Activated CD4-positive, alpha-beta T cell treated with anti-CD3 and anti-CD28 coated beads, Interleukin-2, amount 50 U/mL, for 48 hours (primary cell): ENCODE results near the gene GAREM1.
"Not testable (repeated sequence)": the region's sequence is repeated elsewhere in the genome, so short reads cannot be mapped to it uniquely, and the experiment has no call there.

Experiments used
- DNase-seq, 2 experiments: peaks; one replicate each; pipeline ENCODE4 v3.0.0-alpha.2; 2020

Gene GAREM1

DNA sequence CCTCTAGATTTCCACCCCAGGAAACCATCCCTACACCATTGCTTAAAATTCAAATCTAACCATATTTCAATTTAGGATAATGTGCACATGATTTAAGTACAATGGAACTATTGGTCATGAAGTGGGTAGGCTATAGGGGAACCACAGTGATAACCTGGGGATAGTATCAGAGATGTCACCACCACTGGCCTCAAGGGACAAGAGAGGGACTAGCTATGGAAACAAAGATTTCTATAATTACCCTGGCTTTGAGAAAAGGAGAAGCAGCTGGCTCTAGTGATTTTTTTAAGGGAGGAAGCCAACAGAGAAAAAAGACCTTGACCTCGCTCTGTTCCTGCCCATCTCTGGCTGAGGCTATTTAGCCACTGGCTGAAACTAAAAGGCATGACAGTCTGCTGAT lies 148.9 kb downstream of the GAREM1 start:
- no peak for DNase-seq

DNA sequence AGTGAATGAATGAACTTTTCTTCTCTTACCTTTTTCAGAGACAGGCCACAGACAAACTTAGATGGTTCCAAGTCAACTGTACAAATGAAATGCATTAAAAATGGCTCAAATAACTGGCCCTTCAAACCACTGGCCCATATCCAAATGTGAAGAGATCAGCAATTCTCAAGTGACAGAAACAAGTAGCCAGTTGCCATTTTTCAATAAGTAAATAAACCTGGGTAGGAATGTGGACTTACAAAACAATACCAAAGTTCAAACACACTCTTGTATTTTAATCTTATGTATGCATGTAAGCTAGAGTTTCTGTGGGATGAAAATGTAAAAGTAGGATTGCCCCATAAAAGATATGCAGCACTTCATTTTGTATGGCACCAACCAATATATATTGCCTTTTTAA lies 151.6 kb downstream of the GAREM1 start:
- no peak for DNase-seq

DNA sequence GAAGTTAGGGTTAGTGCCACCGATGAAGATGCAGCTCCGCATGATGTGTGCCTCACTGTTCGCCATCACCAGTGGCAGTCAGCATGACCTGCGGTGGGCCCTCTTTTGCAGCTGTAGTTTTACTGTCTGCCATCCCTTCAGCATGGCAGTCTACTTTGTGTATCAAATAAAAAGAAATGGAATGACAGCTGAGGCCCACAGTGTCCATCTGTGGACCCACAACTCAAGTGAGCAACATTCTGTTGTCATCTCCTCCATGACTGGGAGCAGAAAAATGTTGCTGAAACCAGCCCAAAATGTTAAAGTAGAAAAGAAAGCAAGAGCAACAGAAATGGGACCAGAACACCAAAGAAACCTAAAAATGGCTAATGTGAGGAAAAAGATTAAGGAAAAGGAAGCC lies 152.1 kb downstream of the GAREM1 start:
- DNase-seq, result no peak

DNA sequence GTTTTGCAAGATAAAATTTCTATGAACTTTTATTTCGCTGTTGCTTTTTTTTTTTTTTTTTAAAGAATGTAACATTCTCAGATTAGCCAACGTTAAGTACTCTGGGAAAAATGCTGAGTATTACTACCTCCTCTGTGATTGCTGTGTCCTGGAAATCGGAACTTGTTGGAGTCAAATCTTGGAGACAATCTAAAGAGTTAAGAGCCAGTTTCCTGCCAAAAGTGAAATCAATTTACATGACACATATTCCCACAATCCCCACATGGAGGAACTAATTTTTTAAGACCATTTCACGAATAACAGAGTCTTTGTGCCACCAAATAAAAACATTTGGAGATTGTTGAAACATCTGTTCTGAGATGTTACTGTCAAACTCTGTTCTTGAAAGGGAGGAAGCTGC lies 153.0 kb downstream of the GAREM1 start:
- no peak for DNase-seq

DNA sequence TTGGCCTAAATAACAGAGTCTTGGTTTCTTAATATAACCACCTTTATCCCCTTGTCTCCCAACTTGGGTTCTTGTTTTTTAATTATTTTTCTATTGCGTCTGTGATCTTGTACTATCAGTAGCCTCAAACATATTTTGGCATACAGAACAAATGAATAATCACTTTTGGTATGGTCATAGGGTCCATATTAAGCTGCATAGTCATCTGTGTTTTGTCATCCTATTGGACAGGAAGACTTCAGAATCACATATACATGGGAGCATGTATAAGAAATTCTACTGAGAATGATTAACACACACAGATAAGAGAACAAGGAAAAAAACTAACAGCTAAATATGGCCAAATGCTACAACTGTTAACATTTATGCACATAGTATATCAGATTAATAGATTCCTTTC lies 154.8 kb downstream of the GAREM1 start:
- DNase-seq, result no peak

DNA sequence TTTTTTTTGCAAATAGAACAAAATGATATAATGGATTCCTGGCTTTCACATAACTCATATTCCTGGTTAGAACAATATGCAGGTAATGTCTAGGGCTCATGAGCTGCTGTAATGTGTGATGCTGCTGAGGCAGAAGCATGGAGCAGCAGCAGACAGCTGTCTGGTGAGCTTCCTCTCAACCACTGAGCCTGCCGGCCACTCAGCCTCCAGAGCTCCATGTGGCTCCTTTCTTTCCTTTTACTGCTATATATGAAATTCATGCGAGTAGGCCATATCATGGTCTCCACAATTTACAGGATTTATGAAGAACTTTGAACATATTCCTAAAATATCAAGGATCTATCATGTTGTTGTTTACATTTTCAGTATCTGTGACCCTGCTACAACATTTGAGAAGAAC lies 159.9 kb downstream of the GAREM1 start:
- DNase-seq, result no peak

DNA sequence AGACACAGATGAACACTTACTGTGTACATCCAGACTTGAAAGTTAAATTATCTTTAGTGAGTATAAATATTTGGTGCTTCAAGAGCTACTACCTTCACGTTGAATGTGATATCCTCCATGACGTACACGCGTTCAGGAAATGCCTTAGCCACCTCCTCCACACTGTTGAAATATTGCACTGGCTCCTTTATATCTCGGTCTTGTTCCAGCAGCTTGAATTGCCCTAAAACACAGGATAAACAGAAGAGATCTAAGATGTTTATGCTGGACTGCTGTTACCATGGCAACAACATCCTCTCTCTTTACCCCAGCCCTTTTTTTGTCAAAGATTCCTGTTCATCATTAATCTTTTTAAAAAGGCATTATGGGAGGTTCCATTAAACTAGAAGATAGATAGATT lies 160.6 kb downstream of the GAREM1 start:
- no peak for DNase-seq

DNA sequence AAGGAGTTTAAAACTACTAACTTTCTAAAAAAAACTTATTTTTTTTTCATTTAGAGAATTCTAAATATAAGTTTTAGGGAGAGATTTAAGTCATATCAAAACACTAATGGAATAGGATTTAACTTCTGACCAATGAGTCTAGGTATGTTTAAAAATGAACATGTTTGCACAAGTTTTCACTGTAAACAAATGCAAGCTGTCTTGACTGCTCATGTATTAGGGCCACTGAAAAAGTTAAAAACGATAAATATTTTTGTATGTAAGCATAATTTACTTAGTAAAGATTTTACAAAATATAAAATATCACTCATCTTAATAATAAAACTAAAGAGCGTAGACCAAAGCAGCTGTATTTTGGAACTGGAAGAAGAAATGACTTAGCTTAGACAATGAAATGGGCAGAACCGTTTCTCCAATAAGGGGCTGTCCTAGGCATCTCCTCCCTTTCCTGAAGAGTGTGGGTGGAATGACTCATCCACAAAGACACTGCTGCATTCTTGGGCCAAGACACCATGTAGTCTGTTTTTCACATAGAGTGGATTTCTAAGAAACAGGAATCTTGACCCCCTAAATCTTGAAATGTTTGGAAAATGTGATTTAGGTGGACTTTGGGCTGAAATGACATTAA lies 162.1 kb downstream of the GAREM1 start:
- DNase-seq, result no peak

DNA sequence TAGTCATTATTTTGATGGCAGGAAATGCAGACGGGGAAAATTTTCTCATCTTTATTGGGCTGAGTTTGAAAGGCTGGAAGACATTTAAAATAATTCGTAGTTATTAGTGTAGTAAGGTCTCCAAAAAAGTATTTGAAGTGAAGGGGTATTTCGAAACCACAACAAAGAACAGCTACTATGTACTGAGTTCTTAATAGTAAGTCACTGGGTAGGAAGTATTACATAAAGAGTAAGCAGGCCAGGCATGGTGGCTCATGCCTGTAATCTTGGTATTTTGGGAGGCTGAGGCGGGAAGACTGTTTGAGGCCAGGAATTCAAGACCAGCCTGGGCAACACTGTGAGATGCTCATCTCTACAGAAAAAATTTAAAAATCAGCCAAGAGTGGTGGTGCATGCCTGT lies 167.3 kb downstream of the GAREM1 start:
- DNase-seq, result no peak

DNA sequence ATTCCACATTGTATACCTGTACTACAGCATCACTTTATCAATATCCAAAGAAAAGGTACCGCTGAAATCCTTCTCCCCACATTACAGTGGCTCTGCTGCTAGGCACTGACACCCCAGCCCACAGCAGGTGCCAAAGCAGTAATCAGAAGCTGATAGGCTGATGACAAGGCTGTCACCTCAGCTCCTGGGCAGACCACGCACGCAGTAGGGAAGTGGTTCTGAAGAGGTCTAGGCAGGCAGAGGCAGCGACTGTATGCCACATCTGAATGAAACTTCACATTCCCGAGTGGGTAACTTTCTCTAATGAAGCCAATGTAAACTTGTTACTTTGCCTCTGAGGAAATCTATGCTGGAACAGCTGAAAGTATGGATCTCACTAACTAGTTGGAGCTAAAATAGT lies 167.9 kb downstream of the GAREM1 start:
- DNase-seq, result no peak

DNA sequence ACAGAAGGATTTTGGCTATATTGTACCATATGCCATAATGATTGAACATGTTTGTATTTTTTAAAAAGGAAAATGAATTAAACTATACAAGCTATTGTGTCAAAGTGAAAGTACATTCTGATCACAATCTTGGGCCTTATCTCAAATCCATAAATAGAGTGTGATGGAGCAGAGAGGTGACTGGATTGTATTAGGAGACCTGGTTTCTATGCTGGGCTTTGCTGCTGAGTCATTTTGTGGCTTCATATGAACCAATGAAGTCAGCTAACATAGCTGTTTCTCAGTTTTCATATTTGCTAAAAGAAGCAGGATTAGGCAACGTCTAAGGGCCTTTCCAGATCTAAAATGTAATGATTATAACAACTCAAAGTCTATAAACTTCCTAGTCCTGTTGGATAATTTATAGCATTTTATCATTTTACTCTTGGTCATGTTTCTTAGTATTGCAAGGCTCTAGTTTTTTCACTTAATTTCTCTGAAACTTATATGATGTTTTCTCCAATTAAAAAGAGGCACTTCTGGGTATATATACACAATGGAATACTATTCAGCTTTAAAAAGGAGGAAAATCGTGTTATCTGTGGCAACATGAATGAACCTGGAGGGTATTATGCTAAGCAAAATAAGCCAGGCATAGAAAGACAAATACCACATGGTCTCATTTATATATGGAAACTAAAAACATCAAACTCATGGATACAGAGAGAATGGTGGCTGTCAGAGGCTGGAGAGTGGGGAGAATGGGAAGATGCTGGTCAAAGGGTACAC lies 168.5 kb downstream of the GAREM1 start:
- DNase-seq, result no peak

DNA sequence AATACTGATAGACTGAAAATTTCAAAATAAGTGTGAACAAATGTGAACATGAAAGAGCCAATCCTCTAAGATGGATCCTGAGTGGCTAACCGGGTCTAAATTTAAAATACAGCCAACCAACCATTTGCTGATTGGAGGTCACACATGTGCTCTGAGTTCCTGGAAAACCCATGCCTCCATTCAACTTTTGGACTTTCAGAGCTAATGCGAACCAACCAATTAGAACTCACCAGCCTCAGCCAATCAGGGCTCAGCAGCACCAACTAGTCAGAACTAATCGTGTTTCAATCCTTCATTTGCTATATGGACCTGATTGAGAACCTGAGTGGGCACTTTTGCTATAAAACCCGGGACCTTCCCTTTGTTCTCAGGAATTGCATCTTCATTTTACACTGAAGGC lies 169.3 kb downstream of the GAREM1 start:
- DNase-seq, result no peak

DNA sequence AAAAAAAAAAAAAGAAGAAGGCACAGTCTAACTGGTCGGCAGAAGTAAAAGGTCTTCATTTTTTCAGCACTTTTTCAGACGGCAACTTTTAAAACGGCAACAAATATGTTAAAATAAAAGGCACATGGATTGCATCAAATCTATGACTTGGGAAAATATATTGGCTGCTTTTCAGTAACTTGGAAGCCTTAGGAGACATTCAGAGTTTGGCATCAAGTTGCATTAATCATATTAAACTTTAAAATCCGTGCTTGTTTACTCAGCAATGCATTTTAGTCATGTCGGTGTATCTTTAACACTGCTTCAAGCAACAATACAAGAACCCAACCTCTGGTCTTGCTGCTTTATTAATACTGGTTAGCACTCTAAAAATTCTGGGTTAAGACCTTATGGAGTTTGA lies 169.8 kb downstream of the GAREM1 start:
- no peak for DNase-seq

DNA sequence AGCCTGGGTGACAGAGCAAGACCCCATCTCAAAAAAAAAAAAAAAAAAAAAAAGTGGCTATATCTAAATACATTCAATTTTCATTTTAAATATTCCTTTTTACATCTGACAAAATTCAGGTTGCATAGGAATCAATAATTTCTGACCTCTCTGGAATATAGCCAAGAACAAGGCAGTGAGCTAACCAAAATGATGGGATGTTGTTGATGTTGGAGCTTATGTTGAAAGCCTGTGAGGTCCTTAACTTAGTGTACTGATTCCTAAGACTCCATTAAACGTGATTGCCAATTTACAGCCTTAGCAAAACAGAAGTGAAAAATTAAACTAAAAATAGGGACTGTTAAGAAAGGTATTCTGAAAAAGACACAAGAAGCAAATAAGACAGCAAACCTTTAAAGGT lies 171.2 kb downstream of the GAREM1 start:
- DNase-seq, result no peak

DNA sequence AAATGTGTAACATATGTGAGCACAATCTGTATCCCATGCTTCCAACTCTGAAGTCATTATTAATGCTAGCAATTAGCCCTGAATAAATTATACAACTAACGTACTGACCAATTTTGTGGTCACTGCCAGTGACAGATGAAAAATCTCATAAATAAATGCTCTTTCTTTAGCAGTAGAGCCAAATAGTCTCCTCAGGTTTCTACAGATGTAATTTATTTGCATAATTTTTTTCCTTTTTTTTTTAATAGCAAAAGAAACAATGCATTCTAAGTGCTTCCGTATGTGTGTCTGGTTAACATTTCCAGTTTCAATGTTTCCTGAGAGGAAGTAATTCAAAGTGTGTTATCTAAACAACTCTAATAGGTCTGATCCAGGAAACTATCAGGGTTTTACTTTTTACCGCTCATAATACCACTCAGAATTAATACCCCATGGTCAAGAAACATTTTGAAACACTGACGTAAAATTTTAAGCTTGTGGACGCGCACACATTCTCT lies 172.5 kb downstream of the GAREM1 start:
- no peak for DNase-seq

DNA sequence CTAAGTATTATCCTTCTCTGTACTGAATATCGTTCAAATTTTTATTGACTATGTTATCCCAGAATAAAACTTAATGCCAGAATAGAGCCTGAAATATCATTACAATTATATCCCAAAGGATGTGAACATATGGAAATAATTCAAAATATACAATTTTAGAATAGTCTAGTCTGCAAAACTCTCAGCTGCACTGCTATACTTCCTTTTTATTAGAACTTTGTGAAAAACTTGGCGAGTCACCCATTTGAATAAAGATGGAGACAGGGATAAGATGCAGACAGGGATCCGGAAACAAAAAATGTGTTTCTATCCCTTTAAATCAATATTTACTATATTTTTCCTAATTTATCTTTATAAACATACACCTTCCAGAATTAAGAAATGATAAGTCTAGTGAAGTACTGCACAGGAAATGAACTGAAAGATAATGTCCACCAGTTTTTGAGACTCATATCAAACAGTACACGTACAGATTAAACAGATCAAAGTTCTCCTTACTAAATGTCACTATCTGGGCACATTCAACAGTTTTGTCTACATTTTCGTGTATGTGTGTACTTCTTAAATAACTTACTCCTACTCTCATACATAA lies 173.0 kb downstream of the GAREM1 start:
- no peak for DNase-seq

DNA sequence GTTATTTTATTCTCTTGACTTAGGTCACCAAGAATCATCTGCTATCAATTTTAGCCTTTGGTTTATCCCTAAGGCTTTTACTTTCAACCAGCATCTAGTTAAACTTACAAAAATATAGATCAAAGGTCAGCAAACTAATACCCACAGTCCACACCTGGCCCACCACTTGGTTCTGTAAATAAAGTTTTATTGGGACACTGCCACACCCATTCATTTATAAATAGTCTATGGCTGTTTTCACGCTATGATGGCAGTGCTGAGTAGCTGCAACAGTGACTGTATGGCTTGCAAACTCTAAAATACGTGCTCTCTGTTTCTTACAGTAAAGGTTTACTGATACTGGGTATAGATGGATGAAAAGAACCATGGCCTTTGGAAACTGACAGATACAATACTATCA lies 173.8 kb downstream of the GAREM1 start:
- DNase-seq, result no peak

DNA sequence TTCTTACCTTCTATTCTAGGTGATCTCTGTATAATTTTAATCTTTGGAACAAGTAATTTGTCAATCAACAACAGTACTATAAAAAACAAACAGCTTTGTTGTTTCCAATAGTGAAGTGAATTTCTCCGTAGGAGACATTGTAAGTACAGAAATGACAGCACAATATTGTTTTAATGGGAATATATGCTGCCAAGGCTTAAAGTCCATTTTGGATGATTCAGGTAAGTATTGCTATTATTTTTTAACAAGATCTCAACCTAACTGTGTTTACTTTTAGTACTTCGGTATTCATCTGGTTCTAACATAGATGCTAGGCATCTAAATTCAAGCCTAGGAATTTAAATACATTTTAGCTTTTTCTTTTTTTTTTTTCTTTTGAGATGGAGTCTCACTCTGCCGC lies 175.1 kb downstream of the GAREM1 start:
- no peak for DNase-seq

DNA sequence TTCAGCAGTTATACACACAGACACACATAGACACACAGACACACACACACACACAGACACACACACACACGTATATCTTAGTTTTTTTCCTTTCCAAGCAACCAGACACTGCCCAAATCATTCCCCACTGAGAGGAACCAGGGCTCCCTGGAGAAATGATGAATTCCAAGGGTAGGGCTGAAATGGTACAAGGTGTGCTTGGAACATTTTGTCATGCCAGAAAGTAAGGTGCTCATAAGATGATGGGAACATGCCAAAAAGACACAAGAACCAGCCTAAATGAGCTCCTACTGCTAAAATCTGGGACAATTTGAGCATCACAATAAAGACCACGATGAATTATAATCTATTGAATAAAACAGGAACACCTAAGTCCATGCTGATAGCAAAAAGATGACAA lies 177.6 kb downstream of the GAREM1 start:
- no peak for DNase-seq

DNA sequence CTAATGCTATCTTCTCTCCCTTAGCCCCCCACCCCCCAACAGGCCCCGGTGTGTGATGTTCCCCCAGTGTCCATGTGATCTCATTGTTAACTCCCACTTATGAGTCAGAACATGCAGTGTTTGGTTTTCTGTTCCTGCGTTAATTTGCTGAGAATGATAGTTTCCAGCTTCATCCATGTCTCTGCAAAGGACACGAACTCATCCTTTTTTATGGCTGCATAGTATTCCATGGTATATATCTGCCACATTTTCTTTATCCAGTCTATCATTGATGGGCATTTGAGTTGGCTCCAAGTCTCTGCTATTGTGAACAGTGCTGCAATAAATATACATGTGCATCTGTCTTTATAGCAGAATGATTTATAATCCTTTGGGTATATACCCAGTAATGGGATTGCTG lies 179.1 kb downstream of the GAREM1 start:
- not testable (repeated sequence) for DNase-seq

DNA sequence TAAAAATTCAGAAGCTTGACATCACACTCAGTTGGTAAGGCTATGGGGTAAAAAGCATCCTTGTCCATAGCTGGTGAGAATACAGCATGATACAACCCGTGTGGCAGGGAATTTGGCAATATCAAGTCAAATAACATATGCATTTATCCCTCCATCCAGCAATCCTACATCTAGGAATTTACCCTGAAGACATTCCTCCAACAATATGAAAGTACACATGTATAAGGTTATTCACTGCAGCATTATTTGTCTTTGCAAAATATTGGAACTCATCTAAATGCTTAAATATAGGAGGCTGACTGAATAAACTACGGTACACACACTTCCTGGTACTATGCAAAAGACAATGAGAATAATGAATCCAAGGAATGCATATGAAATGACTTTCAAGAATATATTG lies 179.9 kb downstream of the GAREM1 start:
- no peak for DNase-seq

DNA sequence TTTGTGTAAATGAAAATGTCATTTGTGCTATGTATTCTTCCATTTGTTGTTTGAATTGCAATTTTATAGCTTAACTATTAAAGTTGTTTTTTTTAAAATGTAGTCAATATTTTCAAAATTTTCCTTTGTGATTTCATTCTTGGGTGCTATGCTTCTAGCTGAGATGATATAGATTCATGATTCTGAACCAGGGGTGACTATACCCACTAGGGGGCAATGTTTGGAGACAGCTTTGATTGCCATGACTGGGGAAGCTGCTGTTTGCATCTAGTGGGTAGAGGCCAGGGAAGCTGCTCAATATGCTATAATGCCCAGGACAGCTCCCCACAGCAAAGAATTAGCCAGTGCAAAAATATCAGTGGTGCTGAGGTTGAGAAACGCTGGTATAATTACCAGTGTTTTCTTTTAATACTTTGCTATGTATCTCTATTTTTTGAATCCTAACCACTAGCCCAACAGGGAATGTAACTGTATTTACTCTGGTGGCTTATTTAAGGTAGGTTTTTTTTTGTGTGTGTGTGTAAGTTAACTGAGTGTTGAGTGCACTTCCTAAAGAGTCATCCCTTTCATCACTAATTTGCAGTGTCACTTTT lies 181.1 kb downstream of the GAREM1 start:
- DNase-seq, result peak; percentile 8 to 26

DNA sequence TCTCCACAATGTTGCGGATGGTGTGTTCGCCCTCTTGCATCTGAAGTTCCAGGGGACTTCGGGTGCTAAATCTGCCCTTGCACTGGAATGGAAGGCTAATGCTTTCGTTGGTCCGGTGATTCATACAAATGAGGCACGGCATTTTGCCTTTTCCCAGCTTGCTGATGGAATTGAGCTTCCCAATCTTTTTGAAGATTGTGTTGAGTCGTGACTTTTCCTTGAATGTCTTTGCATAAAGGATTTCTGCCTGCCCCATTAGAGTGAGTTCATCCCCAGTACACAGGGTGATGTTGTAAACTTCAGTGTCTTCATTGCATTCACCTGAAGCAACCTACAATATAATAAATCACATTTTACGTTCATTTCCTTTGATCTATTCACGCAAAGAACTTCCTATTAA lies 182.8 kb downstream of the GAREM1 start:
- DNase-seq, result no peak

DNA sequence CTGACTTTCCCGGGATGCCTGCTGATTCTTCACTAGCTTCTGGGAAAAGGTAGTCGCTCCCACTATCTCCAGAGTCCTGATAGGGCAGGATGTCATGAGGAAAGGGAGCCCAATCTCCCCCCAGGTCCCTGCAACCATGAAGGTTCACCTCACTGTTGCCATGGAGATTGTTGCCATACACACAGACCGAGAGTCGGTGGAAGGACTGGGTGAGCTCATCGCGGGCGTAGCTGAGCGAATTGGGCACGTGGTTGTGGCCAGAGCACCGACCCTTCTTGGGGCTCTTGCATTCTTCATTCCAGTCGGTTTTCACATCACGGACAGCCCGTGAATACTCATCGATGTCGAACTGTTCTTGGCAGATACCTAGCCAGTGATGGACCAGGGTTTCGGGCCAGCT lies 183.4 kb downstream of the GAREM1 start:
- DNase-seq, result no peak
